K562 (cell line): ENCODE measurements around the gene ZBTB20. TPM values are rescaled to one million over a fixed set of nuclear protein-coding genes. Genes with fewer than 3 reads are reported as not detected.

ENCODE experiments used
- CTBP1 ChIP-seq: fragments of 450-650 bp; IDR thresholded peaks from 2 replicates; pipeline ENCODE4 v1.6.1; 2016; ENCODE audit warnings: borderline replicate concordance
- GABPB1 ChIP-seq: sonication (generic); formaldehyde crosslinking; IDR thresholded peaks from 2 replicates; pipeline ENCODE4 v1.8.0; 2022; ENCODE audit warnings: mild to moderate bottlenecking, missing genetic modification reagents
- GTF2E2 ChIP-seq: fragments of 200-800 bp; sonication (Bioruptor generic); IDR thresholded peaks from 2 replicates; pipeline ENCODE4 v1.6.1; 2016; ENCODE audit warnings: missing genetic modification characterization, missing compliant biosample characterization
- HNRNPK ChIP-seq: fragments of 200-400 bp; formaldehyde crosslinking; IDR thresholded peaks from one replicate; pipeline ENCODE4 v1.6.1; 2018; ENCODE audit warnings: mild to moderate bottlenecking, low read depth, low read length; ENCODE audit not compliant: poor library complexity, severe bottlenecking
- RHOXF2B ChIP-seq: fragments of 250-450 bp; sonication (Bioruptor Pico); conservative IDR thresholded peaks from 2 replicates; pipeline ENCODE4 v1.5.1; 2021
- SRSF1 ChIP-seq: fragments of 200-400 bp; formaldehyde crosslinking; IDR thresholded peaks from 2 replicates; pipeline ENCODE4 v1.6.1; 2017; ENCODE audit warnings: mild to moderate bottlenecking, low read depth, low read length, moderate library complexity
- ZBTB7A ChIP-seq: IDR thresholded peaks from 2 replicates; pipeline ENCODE4 v1.6.1; 2011; ENCODE audit warnings: low read depth, mild to moderate bottlenecking, low read length, moderate library complexity, borderline replicate concordance; ENCODE audit not compliant: control insufficient read depth
- ZNF23 ChIP-seq: fragments of 250-450 bp; sonication (Bioruptor Pico); IDR thresholded peaks from 2 replicates; pipeline ENCODE4 v1.4.0; 2020; ENCODE audit warnings: mild to moderate bottlenecking
- polyA plus RNA-seq, 8 experiments: library from polyadenylated mRNA; depleted of rRNA in 4 of 8; stranded (reverse) in 5 of 8; unstranded in 3 of 8; fragments of >200 nt; fragmentation: Nextera tagmentation in 2 of 8; fragmentation: Illumina TruSeq in 1 of 8; extraction: Ambion mirVana in 2 of 8; extraction: Trizol in 1 of 8; gene quantifications; 2 replicates each; pipeline versions ENCODE4 v1.2.1 to v1.2.3, GENCODE V29; 2011 to 2014; ENCODE audit warnings: inconsistent platforms in 1 of 8, missing spikeins in 1 of 8
- total RNA-seq, 7 experiments: library from RNA; depleted of rRNA in 6 of 7; stranded (reverse); fragments of >200 nt in 6 of 7; fragmentation: Illumina TruSeq in 2 of 7; extraction: Trizol in 2 of 7; gene quantifications; 2 replicates each; pipeline versions ENCODE4 v1.2.1 to v1.2.3, GENCODE V29; 2011 to 2021; ENCODE audit warnings: low replicate concordance in 1 of 7
- TF ChIP-seq, protein P1 (sequence below), 2 experiments: IDR thresholded peaks in 1 of 2; conservative IDR thresholded peaks in 1 of 2; 2 replicates each; pipeline ENCODE4 v1.6.1; 2016; ENCODE audit warnings: low read depth in 2 of 2, mild to moderate bottlenecking in 1 of 2, missing compliant biosample characterization in 1 of 2, missing genetic modification characterization in 1 of 2, moderate library complexity in 1 of 2
- TF ChIP-seq, protein P2 (sequence below): fragments of 250-450 bp; sonication (Bioruptor Pico); IDR thresholded peaks from 2 replicates; pipeline ENCODE4 v1.8.0; 2021; ENCODE audit warnings: borderline replicate concordance, mild to moderate bottlenecking, moderate library complexity; ENCODE audit not compliant: poor library complexity, severe bottlenecking
- TF ChIP-seq, protein P3 (sequence below): fragments of 450-650 bp; IDR thresholded peaks from 2 replicates; pipeline ENCODE4 v1.6.1; 2016; ENCODE audit warnings: borderline replicate concordance
- TF ChIP-seq, protein P4 (sequence below): IDR thresholded peaks from 2 replicates; pipeline ENCODE4 v1.6.1; 2014; ENCODE audit warnings: antibody characterized with exemption

ZBTB20 gene
- total and polyA plus RNA-seq, 9 of the 15 experiments (the other 6 are each of a cell fraction or from before 2014, with no cell fraction given), result 0.17 to 1.7 (median 0.45) TPM

- TF ChIP-seq, protein P1, sequence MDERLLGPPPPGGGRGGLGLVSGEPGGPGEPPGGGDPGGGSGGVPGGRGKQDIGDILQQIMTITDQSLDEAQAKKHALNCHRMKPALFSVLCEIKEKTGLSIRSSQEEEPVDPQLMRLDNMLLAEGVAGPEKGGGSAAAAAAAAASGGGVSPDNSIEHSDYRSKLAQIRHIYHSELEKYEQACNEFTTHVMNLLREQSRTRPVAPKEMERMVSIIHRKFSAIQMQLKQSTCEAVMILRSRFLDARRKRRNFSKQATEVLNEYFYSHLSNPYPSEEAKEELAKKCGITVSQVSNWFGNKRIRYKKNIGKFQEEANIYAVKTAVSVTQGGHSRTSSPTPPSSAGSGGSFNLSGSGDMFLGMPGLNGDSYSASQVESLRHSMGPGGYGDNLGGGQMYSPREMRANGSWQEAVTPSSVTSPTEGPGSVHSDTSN (CRISPR knock-in tag; IDR thresholded peaks at IDR 0.05; ENCODE audit: low read depth), result no peak
- TF ChIP-seq, protein P1 (tag; conservative IDR thresholded peaks at IDR 0.05; ENCODE audit: low read depth), result no peak
- TF ChIP-seq RHOXF2B (CRISPR knock-in tag) (no peak), ZNF23 (CRISPR knock-in tag) (no peak), ZBTB7A (no peak), SRSF1 (no peak), HNRNPK (no peak), GTF2E2 (tag) (no peak), CTBP1 (no peak), GABPB1 (CRISPR knock-in tag) (no peak)
- TF ChIP-seq, protein P2, sequence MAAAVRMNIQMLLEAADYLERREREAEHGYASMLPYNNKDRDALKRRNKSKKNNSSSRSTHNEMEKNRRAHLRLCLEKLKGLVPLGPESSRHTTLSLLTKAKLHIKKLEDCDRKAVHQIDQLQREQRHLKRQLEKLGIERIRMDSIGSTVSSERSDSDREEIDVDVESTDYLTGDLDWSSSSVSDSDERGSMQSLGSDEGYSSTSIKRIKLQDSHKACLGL (CRISPR knock-in tag), result no peak
- TF ChIP-seq, protein P3, sequence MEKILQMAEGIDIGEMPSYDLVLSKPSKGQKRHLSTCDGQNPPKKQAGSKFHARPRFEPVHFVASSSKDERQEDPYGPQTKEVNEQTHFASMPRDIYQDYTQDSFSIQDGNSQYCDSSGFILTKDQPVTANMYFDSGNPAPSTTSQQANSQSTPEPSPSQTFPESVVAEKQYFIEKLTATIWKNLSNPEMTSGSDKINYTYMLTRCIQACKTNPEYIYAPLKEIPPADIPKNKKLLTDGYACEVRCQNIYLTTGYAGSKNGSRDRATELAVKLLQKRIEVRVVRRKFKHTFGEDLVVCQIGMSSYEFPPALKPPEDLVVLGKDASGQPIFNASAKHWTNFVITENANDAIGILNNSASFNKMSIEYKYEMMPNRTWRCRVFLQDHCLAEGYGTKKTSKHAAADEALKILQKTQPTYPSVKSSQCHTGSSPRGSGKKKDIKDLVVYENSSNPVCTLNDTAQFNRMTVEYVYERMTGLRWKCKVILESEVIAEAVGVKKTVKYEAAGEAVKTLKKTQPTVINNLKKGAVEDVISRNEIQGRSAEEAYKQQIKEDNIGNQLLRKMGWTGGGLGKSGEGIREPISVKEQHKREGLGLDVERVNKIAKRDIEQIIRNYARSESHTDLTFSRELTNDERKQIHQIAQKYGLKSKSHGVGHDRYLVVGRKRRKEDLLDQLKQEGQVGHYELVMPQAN, result no peak
- TF ChIP-seq, protein P4, sequence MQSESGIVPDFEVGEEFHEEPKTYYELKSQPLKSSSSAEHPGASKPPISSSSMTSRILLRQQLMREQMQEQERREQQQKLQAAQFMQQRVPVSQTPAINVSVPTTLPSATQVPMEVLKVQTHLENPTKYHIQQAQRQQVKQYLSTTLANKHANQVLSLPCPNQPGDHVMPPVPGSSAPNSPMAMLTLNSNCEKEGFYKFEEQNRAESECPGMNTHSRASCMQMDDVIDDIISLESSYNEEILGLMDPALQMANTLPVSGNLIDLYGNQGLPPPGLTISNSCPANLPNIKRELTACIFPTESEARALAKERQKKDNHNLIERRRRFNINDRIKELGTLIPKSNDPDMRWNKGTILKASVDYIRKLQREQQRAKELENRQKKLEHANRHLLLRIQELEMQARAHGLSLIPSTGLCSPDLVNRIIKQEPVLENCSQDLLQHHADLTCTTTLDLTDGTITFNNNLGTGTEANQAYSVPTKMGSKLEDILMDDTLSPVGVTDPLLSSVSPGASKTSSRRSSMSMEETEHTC, result no peak
Measured at GRCh38 chr3:114746502-114746901, 400.6 kb downstream of the ZBTB20 start (continued).
